Skeletal muscle tissue (tissue), 4 donors: Measurements from ENCODE around the gene HNRNPR. TPM values are rescaled to one million over a fixed set of nuclear protein-coding genes. Genes with fewer than 3 reads are reported as not detected.
A peak's percentile ranks its signal among the peaks of the same experiment; 100 is the strongest.

Experiments used
- H3K27ac ChIP-seq: one replicate; pipeline ENCODE4 v1.7.0; 2013; ENCODE audit warnings: mild to moderate bottlenecking, low read depth, low read length, inconsistent platforms
- H3K27me3 ChIP-seq, 3 donors: one replicate each; pipeline ENCODE4 v1.7.0; 2013; ENCODE audit warnings: low read length in 3 of 3; ENCODE audit not compliant: control insufficient read depth in 3 of 3, insufficient read depth in 3 of 3
- H3K36me3 ChIP-seq, 3 donors: one replicate each; pipeline ENCODE4 v1.7.0; 2013; ENCODE audit warnings: low read length in 3 of 3; ENCODE audit not compliant: control insufficient read depth in 3 of 3, insufficient read depth in 3 of 3
- H3K4me1 ChIP-seq, 3 donors: one replicate each; pipeline ENCODE4 v1.7.0; 2013; ENCODE audit warnings: low read length in 3 of 3, mild to moderate bottlenecking in 3 of 3; ENCODE audit not compliant: control insufficient read depth in 3 of 3, insufficient read depth in 3 of 3
- H3K4me3 ChIP-seq, 3 donors: one replicate each; pipeline ENCODE4 v1.7.0; 2013; ENCODE audit warnings: low read length in 3 of 3
- H3K9ac ChIP-seq, 3 donors: one replicate each; pipeline ENCODE4 v1.7.0; 2013; ENCODE audit warnings: low read length in 3 of 3, mild to moderate bottlenecking in 3 of 3, moderate library complexity in 2 of 3, low read depth in 1 of 3
- H3K9me3 ChIP-seq, 3 donors: one replicate each; pipeline ENCODE4 v1.7.0; 2013; ENCODE audit warnings: low read length in 3 of 3; ENCODE audit not compliant: control insufficient read depth in 3 of 3
- total RNA-seq: library from RNA; depleted of rRNA; stranded (reverse); fragments of >200 nt; gene quantifications from one replicate; pipeline ENCODE4 v1.2.3, GENCODE V29; 2014
- donor health status: Osteomylitis.

The HNRNPR gene
- total RNA-seq, 1 donor from 2014 or later: 83.5 TPM

- Histone ChIP-seq H3K27ac (peak within 1 kb of the TSS; percentile 98), H3K9me3 (peaks cover 0 to 3% (median 0%) of the 10 kb centered on the region in 3 donors), H3K36me3 (peaks cover 15 to 25% (median 18%) of the 10 kb centered on the region in 3 donors), H3K27me3 (no peaks in the 10 kb centered on the region), H3K4me1 (peaks cover 50 to 64% (median 57%) of the 10 kb centered on the region in 3 donors), H3K4me3 (peak within 1 kb of the TSS; percentile 99 to 100 (median 100)), H3K9ac (peak within 1 kb of the TSS; percentile 99 to 100 (median 99))
Measured at GRCh38 chr1:23369335-23370013, 25.4 kb upstream of the HNRNPR start, which contains the start of gene ZNF436. Gene ZNF436 (minus strand): TSS chr1:23369836. CDS start chr1:23368005, 1,831 bp downstream.

GRCh38 chr1:23368562-23369334, 24.7 kb upstream of the HNRNPR start:
- Histone ChIP-seq H3K4me1 (peaks cover 50 to 64% (median 57%) of the 10 kb centered on the region in 3 donors), H3K9me3 (peaks cover 0 to 4% (median 0%) of the 10 kb centered on the region in 3 donors), H3K27me3 (no peaks in the 10 kb centered on the region)

DNA sequence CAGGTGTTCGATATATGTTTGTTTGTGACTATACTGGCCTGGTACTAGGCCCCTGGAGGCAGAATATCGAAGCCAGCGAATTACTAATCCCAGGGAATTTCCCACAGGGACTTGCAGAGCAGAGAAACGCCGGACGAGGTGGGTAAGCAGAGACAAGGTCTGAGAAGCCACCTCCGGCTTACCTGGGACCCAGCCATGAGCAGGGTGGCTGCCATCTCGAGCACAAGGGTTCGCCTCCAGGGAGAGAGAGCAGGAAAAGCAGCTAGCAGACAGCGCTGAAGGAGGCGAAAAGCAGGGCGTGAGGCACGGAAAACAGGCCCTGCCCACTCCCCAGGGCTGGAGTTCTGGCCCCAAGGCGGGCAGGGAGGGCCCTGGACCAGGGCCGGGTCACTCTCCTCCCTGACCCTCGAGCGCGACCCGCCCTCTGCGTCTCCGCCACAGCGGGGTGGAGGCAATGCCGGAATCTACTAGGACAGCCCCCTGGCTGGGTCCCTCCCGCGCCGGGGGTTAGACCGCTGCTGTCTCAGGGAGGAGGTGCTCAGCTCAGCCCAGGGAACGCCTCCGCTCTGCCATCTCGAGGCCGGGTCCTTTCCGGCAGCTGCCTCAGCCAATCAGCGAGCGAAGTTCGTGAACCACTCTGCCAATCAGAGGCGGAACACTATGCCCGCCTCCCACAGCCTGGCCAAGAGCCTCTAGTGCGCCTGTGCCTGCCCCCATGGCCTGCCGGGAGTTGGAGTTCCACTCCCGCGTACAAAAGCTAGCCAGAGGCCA, 23.9 kb upstream of the HNRNPR start:
- Histone ChIP-seq H3K27me3 (no peaks in the 10 kb centered on the region), H3K9ac (peak overlapping the region; percentile 99 to 100 (median 99)), H3K27ac (peak overlapping the region; percentile 98), H3K9me3 (peaks cover 0 to 5% (median 1%) of the 10 kb centered on the region in 3 donors), H3K4me1 (peaks cover 44 to 57% (median 53%) of the 10 kb centered on the region in 3 donors), H3K36me3 (peaks cover 29 to 38% (median 30%) of the 10 kb centered on the region in 3 donors), H3K4me3 (peak overlapping the region; percentile 99 to 100 (median 100))

More at GRCh38 chr1:23368562-23369334, 24.7 kb upstream of the HNRNPR start:
- Histone ChIP-seq H3K27ac (peak overlapping the region; percentile 98), H3K36me3 (peaks cover 22 to 31% (median 23%) of the 10 kb centered on the region in 3 donors), H3K4me3 (peak overlapping the region; percentile 99 to 100 (median 100)), H3K9ac (peak overlapping the region; percentile 99 to 100 (median 99))

DNA sequence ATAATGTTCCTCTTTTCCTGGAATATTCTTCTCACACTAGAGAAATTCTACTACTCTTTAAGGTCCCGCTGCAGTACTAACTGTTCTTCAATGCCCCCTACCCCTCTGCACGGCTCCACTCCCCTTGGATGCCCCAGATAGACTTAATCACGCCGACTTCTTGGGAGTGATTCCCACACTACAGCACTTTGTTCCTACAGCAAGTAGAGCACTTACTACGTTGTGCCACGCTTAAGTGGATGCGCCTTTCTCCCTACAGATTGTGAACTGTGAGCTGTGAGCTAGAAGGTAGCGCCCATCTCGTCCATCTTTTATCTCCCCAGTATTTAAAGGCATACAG, 23.3 kb upstream of the HNRNPR start:
- Histone ChIP-seq H3K27me3 (no peaks in the 10 kb centered on the region), H3K4me1 (peaks cover 39 to 51% (median 48%) of the 10 kb centered on the region in 3 donors), H3K9me3 (peaks cover 4 to 11% (median 7%) of the 10 kb centered on the region in 3 donors), H3K4me3 (peak overlapping the region; percentile 99 to 100 (median 100)), H3K9ac (peak overlapping the region; percentile 95 to 99 (median 99)), H3K36me3 (peaks cover 34 to 43% (median 36%) of the 10 kb centered on the region in 3 donors), H3K27ac (peak overlapping the region; percentile 98)

- H3K9me3 ChIP-seq: peaks cover 12 to 19% (median 14%) of the 10 kb centered on the region in 3 donors
- H3K27ac ChIP-seq: no peak overlapping the region
- H3K36me3 ChIP-seq: peaks cover 43 to 51% (median 44%) of the 10 kb centered on the region in 3 donors
- H3K4me3 ChIP-seq: peak overlapping the region in 1 of 3 donors; percentile 11
- no peaks in the 10 kb centered on the region for H3K27me3 ChIP-seq
- peaks cover 31 to 43% (median 39%) of the 10 kb centered on the region in 3 donors for H3K4me1 ChIP-seq
- no peak overlapping the region for H3K9ac ChIP-seq
Measured at GRCh38 chr1:23366598-23366997, 22.5 kb upstream of the HNRNPR start.

DNA sequence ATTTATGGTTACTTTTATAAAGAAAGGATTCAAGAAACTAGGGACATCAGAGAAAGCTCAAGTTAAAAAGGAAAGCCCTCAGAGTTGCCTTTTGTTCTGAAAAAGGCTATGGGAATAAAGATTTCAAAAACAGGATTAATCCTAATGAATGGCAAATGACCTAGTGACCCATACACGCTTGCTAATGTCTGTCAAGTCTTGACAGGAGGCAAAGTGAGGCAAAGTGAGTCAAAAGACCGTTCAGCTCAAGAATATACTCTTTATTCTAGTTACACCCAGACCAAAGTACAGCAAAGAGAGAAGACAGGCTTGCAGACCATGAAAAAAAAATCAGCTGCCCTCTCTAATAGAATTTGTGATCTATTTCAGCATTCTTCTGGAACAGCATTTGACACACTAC, 22.1 kb upstream of the HNRNPR start:
- peaks cover 27 to 38% (median 35%) of the 10 kb centered on the region in 3 donors for H3K4me1 ChIP-seq
- no peaks in the 10 kb centered on the region for H3K27me3 ChIP-seq
- peaks cover 16 to 24% (median 18%) of the 10 kb centered on the region in 3 donors for H3K9me3 ChIP-seq
- no peak overlapping the region for H3K9ac ChIP-seq
- H3K4me3 ChIP-seq: no peak overlapping the region
- H3K27ac ChIP-seq: no peak overlapping the region
- H3K36me3 ChIP-seq: peaks cover 47 to 56% (median 49%) of the 10 kb centered on the region in 3 donors

- Histone ChIP-seq H3K9me3 (peaks cover 22 to 37% (median 29%) of the 10 kb centered on the region in 3 donors), H3K4me3 (peak overlapping the region in 2 of 3 donors; percentile 24 to 54), H3K36me3 (peaks cover 61 to 69% (median 67%) of the 10 kb centered on the region in 3 donors), H3K27ac (no peak overlapping the region), H3K4me1 (peaks cover 1 to 9% (median 6%) of the 10 kb centered on the region in 3 donors), H3K9ac (no peak overlapping the region), H3K27me3 (no peaks in the 10 kb centered on the region)
Measured at GRCh38 chr1:23362218-23362713, 18.2 kb upstream of the HNRNPR start.

GRCh38 chr1:23358310-23358875, 14.3 kb upstream of the HNRNPR start:
- Histone ChIP-seq H3K4me3 (no peak overlapping the region), H3K9me3 (peaks cover 22 to 32% (median 29%) of the 10 kb centered on the region in 3 donors), H3K27me3 (no peaks in the 10 kb centered on the region), H3K9ac (no peak overlapping the region), H3K27ac (no peak overlapping the region), H3K4me1 (no peaks in the 10 kb centered on the region), H3K36me3 (peaks cover 38 to 41% (median 39%) of the 10 kb centered on the region in 3 donors)
